Activated B cell treated with CpG ODN at 0.5 μM for 24 hours (primary cell): ENCODE data around the gene HOXD12. TPM values are rescaled to one million over a fixed set of nuclear protein-coding genes. Genes with fewer than 3 reads are reported as not detected.

Source experiments
- ATAC-seq: fragments of 200-7000 bp; cut with Tn5 transposase; one replicate; pipeline ENCODE4 v1.10.0; 2021; ENCODE audit warnings: low read depth, mild to moderate bottlenecking, moderate library complexity
- CTCF ChIA-PET: fragments of 350-600 bp; sonication (Branson Sonifier 250); formaldehyde crosslinking; loops from one replicate; lab custom pipeline; 2021; ENCODE audit warnings: antibody characterized with exemption; lab: Charles Lee
- POLR2A ChIA-PET: fragments of 350-600 bp; sonication (Branson Sonifier 250); formaldehyde crosslinking; loops from one replicate; lab custom pipeline; 2021; ENCODE audit warnings: antibody characterized with exemption; lab: Charles Lee
- DNase-seq: peaks from one replicate; pipeline ENCODE4 v3.0.0; 2022
- H3K27ac Mint-ChIP-seq: one replicate; pipeline ENCODE4 v1.8.0; 2020; ENCODE audit warnings: mixed read lengths
- H3K27me3 Mint-ChIP-seq: one replicate; pipeline ENCODE4 v1.8.0; 2021; ENCODE audit warnings: mixed read lengths
- H3K36me3 Mint-ChIP-seq: one replicate; pipeline ENCODE4 v1.8.0; 2021; ENCODE audit warnings: low read depth, mixed read lengths
- H3K4me1 Mint-ChIP-seq: one replicate; pipeline ENCODE4 v1.8.0; 2021; ENCODE audit warnings: mixed read lengths
- H3K4me3 Mint-ChIP-seq: one replicate; pipeline ENCODE4 v1.8.0; 2020; ENCODE audit warnings: mild to moderate bottlenecking, mixed read lengths
- H3K9me3 Mint-ChIP-seq: one replicate; pipeline ENCODE4 v1.8.0; 2020; ENCODE audit warnings: mixed read lengths
- CTCF ChIP-seq: fragments of 200-600 bp; IDR thresholded peaks from one replicate; pipeline ENCODE4 v1.8.0; 2022; ENCODE audit warnings: antibody characterized with exemption, mild to moderate bottlenecking
- intact Hi-C: fragments of 100-400 bp; cut with micrococcal nuclease; formaldehyde crosslinking; loops from one replicate; pipeline ENCODE4 v1.15.1; 2024
- total RNA-seq: library from RNA; stranded (reverse); gene quantifications from 2 replicates; pipeline ENCODE4 v1.2.3, GENCODE V29; 2022

HOXD12 gene
- total RNA-seq, 1 donor from 2014 or later: not detected

- ChIA-PET CTCF (no interaction called here), POLR2A (no interaction called here)
- no peak for TF ChIP-seq CTCF
- Mint-ChIP-seq H3K4me1 (no peaks in the 10 kb centered on the region), H3K27me3 (peaks cover 70% of the 10 kb centered on the region), H3K27ac (no peak overlapping the region), H3K36me3 (no peaks in the 10 kb centered on the region), H3K9me3 (no peaks in the 10 kb centered on the region), H3K4me3 (no peak overlapping the region)
- intact Hi-C loops: no loop called here
- ATAC-seq: no peak
- no peak for DNase-seq
Measured at GRCh38 chr2:176150584-176151441, 51.2 kb downstream of the HOXD12 start.

- no peak for TF ChIP-seq CTCF
- Mint-ChIP-seq H3K36me3 (no peaks in the 10 kb centered on the region), H3K27ac (no peak within 1 kb of the TSS), H3K4me1 (no peaks in the 10 kb centered on the region), H3K9me3 (no peaks in the 10 kb centered on the region), H3K4me3 (no peak within 1 kb of the TSS), H3K27me3 (peaks cover 70% of the 10 kb centered on the region)
- ATAC-seq (no peak), DNase-seq (no peak)
- intact Hi-C loops: no loop called here
- CTCF ChIA-PET: no interaction called here
- POLR2A ChIA-PET: no interaction called here
Measured at GRCh38 chr2:176151442-176152287, 52.1 kb downstream of the HOXD12 start, which contains the start of gene HOXD4. Gene HOXD4, plus strand, starts transcription at chr2:176151550. Its CDS starts 84 bp downstream, at chr2:176151634.

Other genes with a start within 250 kb of the HOXD12 start
- gene LNPK, start 97.5 kb upstream of the HOXD12 start, total RNA-seq: 15.2 TPM in 2 replicates
- not detected in 2 replicates for gene EVX2, start 15.8 kb upstream of the HOXD12 start, total RNA-seq
- gene HOXD13, start 7.1 kb upstream of the HOXD12 start, total RNA-seq: not detected in 2 replicates
- not detected in 2 replicates for gene HOXD11, start 7.5 kb downstream of the HOXD12 start, total RNA-seq
- gene HOXD10, start 17.0 kb downstream of the HOXD12 start, total RNA-seq: not detected in 2 replicates
- gene HOXD9, start 22.9 kb downstream of the HOXD12 start, total RNA-seq: not detected in 2 replicates
- gene HOXD8, start 29.9 kb downstream of the HOXD12 start, total RNA-seq: not detected in 2 replicates
- not detected in 2 replicates for gene HOXD4, start 51.8 kb downstream of the HOXD12 start, total RNA-seq
- not detected in 2 replicates for gene HOXD3, start 57.5 kb downstream of the HOXD12 start, total RNA-seq
- gene HOXD1, start 88.9 kb downstream of the HOXD12 start, total RNA-seq: not detected in 2 replicates
- 9.7 and 10.4 TPM in 2 replicates for gene MTX2, start 169.6 kb downstream of the HOXD12 start, total RNA-seq